Choroid plexus epithelial cell (primary cell): ENCODE measurements around the gene EEFSEC.

Experiments used
- DNase-seq: peaks from one replicate; pipeline ENCODE4 v3.0.0-alpha.2; 2010; ENCODE audit warnings: low read depth
- H3K4me3 ChIP-seq: 2 replicates; pipeline ENCODE4 v1.5.1; 2011; ENCODE audit warnings: low read depth, mild to moderate bottlenecking, control low read depth, low read length, moderate library complexity
- CTCF ChIP-seq: conservative IDR thresholded peaks from 2 replicates; pipeline ENCODE4 v1.5.1; 2011; ENCODE audit warnings: low read depth, mild to moderate bottlenecking, control low read depth, inconsistent platforms, low read length, moderate library complexity

The EEFSEC gene

GRCh38 chr3:128410669-128411573 lies 257.6 kb downstream of the EEFSEC start:
- TF ChIP-seq CTCF = no peak
- H3K4me3 ChIP-seq = no peak overlapping the region
- no peak for DNase-seq

GRCh38 chr3:128411574-128412064 lies 258.3 kb downstream of the EEFSEC start:
- no peak overlapping the region for H3K4me3 ChIP-seq
- TF ChIP-seq CTCF = no peak
- no peak for DNase-seq

GRCh38 chr3:128412180-128413002 lies 259.1 kb downstream of the EEFSEC start:
- no peak for DNase-seq
- H3K4me3 ChIP-seq = no peak overlapping the region

GRCh38 chr3:128413003-128413370 lies 259.7 kb downstream of the EEFSEC start:
- DNase-seq = no peak
- no peak overlapping the region for H3K4me3 ChIP-seq
- TF ChIP-seq CTCF = no peak

More at GRCh38 chr3:128412180-128413002, 259.1 kb downstream of the EEFSEC start:
- TF ChIP-seq CTCF = no peak

GRCh38 chr3:128413413-128414205 lies 260.3 kb downstream of the EEFSEC start:
- no peak for TF ChIP-seq CTCF
- H3K4me3 ChIP-seq = no peak overlapping the region
- DNase-seq = no peak

GRCh38 chr3:128415200-128415772 lies 262.0 kb downstream of the EEFSEC start:
- no peak for TF ChIP-seq CTCF
- DNase-seq = no peak
- H3K4me3 ChIP-seq = no peak overlapping the region
